RWPE2 (cell line): ENCODE data around the gene CTNND1.

Experiments used
- ATAC-seq: fragments of 200-7000 bp; cut with Tn5 transposase; 3 replicates; pipeline ENCODE4 v1.9.1; 2021; ENCODE audit warnings: low read depth
- DNase-seq: peaks from one replicate; pipeline ENCODE4 v3.0.0-alpha.2; 2020; ENCODE audit warnings: low spot score
- H3K27ac ChIP-seq: fragments of 450-650 bp; 2 replicates; pipeline ENCODE4 v1.5.1; 2017; ENCODE audit warnings: mild to moderate bottlenecking; ENCODE audit not compliant: poor library complexity, severe bottlenecking
- H3K27me3 ChIP-seq: fragments of 250-450 bp; sonication (Bioruptor Pico); 2 replicates; pipeline ENCODE4 v1.5.1; 2021; ENCODE audit warnings: mild to moderate bottlenecking, moderate library complexity; ENCODE audit not compliant: insufficient read depth, poor library complexity, severe bottlenecking
- H3K36me3 ChIP-seq: fragments of 250-450 bp; sonication (Bioruptor Pico); 2 replicates; pipeline ENCODE4 v1.5.1; 2020; ENCODE audit warnings: low read depth, mild to moderate bottlenecking, moderate library complexity
- H3K4me1 ChIP-seq: fragments of 250-450 bp; sonication (Bioruptor Pico); 2 replicates; pipeline ENCODE4 v1.5.1; 2021; ENCODE audit warnings: mild to moderate bottlenecking, moderate library complexity; ENCODE audit not compliant: insufficient read depth, poor library complexity, severe bottlenecking
- H3K4me3 ChIP-seq: fragments of 250-450 bp; sonication (Bioruptor Pico); 2 replicates; pipeline ENCODE4 v1.5.1; 2021; ENCODE audit warnings: mild to moderate bottlenecking, moderate library complexity; ENCODE audit not compliant: severe bottlenecking
- H3K9me3 ChIP-seq: fragments of 250-450 bp; sonication (Bioruptor Pico); 2 replicates; pipeline ENCODE4 v1.5.1; 2021; ENCODE audit warnings: mild to moderate bottlenecking, moderate library complexity; ENCODE audit not compliant: severe bottlenecking
- CTCF ChIP-seq: fragments of 450-650 bp; IDR thresholded peaks from one replicate; pipeline ENCODE4 v1.5.1; 2017; ENCODE audit warnings: mild to moderate bottlenecking, moderate library complexity; ENCODE audit not compliant: poor library complexity, severe bottlenecking

CTNND1 gene

GRCh38 chr11:57763568-57763967 is 2.0 kb downstream of the CTNND1 start:
- DNase-seq (no peak), ATAC-seq (peak; percentile 62)
- Histone ChIP-seq H3K27ac (peak overlapping the region; percentile 86), H3K4me1 (peaks cover 17% of the 10 kb centered on the region), H3K9me3 (no peaks in the 10 kb centered on the region), H3K36me3 (peaks cover 11% of the 10 kb centered on the region), H3K27me3 (no peaks in the 10 kb centered on the region), H3K4me3 (peak overlapping the region; percentile 55)
- peak; percentile 24 for TF ChIP-seq CTCF

- Histone ChIP-seq H3K27ac (peak overlapping the region; percentile 86), H3K27me3 (no peaks in the 10 kb centered on the region), H3K4me3 (peak overlapping the region; percentile 55), H3K9me3 (no peaks in the 10 kb centered on the region), H3K36me3 (peaks cover 11% of the 10 kb centered on the region), H3K4me1 (peaks cover 17% of the 10 kb centered on the region)
- no peak for DNase-seq
- TF ChIP-seq CTCF: no peak
- no peak for ATAC-seq
Measured at GRCh38 chr11:57764021-57764420, 2.4 kb downstream of the CTNND1 start.

GRCh38 chr11:57764566-57764965 is 3.0 kb downstream of the CTNND1 start:
- ATAC-seq: no peak
- Histone ChIP-seq H3K36me3 (peaks cover 13% of the 10 kb centered on the region), H3K27me3 (no peaks in the 10 kb centered on the region), H3K27ac (peak overlapping the region; percentile 86), H3K4me1 (peaks cover 19% of the 10 kb centered on the region), H3K4me3 (peak overlapping the region; percentile 55), H3K9me3 (no peaks in the 10 kb centered on the region)
- no peak for DNase-seq
- TF ChIP-seq CTCF: no peak

GRCh38 chr11:57764972-57765371 is 3.4 kb downstream of the CTNND1 start:
- Histone ChIP-seq H3K4me3 (peak overlapping the region; percentile 55), H3K4me1 (peaks cover 21% of the 10 kb centered on the region), H3K27ac (peak overlapping the region; percentile 86), H3K9me3 (no peaks in the 10 kb centered on the region), H3K27me3 (no peaks in the 10 kb centered on the region), H3K36me3 (peaks cover 14% of the 10 kb centered on the region)
- DNase-seq (no peak), ATAC-seq (0 out of 3 replicates have a peak, but pooled peaks have one; percentile 23)
- no peak for TF ChIP-seq CTCF

GRCh38 chr11:57770793-57771192 is 9.2 kb downstream of the CTNND1 start:
- Histone ChIP-seq H3K4me3 (no peak overlapping the region), H3K27me3 (no peaks in the 10 kb centered on the region), H3K4me1 (peaks cover 55% of the 10 kb centered on the region), H3K27ac (peak overlapping the region; percentile 62), H3K36me3 (peaks cover 21% of the 10 kb centered on the region), H3K9me3 (no peaks in the 10 kb centered on the region)
- ATAC-seq: no peak
- no peak for DNase-seq
- no peak for TF ChIP-seq CTCF
